ENCODE data around the gene ABHD17B. TPM values are rescaled to one million over a fixed set of nuclear protein-coding genes. Genes with fewer than 3 reads are reported as not detected.

The ABHD17B gene
- total RNA-seq, 2 experiments from 2014 or later = 15.5 to 16.5 TPM

- POLR2A ChIA-PET = no interaction called here
- Mint-ChIP-seq H3K36me3 (ENCODE audit: low read depth) (peaks cover 13% of the 10 kb centered on the region), H3K27ac (no peak overlapping the region), H3K9me3 (no peaks in the 10 kb centered on the region), H3K27me3 (no peaks in the 10 kb centered on the region), H3K4me1 (ENCODE audit: low read depth) (peaks cover 11% of the 10 kb centered on the region), H3K4me3 (no peak overlapping the region)
- CTCF ChIA-PET = no interaction called here
- ATAC-seq = no peak
- intact Hi-C loops (cut with micrococcal nuclease) = no loop called here
- no peak for DNase-seq
- TF ChIP-seq, protein P1, sequence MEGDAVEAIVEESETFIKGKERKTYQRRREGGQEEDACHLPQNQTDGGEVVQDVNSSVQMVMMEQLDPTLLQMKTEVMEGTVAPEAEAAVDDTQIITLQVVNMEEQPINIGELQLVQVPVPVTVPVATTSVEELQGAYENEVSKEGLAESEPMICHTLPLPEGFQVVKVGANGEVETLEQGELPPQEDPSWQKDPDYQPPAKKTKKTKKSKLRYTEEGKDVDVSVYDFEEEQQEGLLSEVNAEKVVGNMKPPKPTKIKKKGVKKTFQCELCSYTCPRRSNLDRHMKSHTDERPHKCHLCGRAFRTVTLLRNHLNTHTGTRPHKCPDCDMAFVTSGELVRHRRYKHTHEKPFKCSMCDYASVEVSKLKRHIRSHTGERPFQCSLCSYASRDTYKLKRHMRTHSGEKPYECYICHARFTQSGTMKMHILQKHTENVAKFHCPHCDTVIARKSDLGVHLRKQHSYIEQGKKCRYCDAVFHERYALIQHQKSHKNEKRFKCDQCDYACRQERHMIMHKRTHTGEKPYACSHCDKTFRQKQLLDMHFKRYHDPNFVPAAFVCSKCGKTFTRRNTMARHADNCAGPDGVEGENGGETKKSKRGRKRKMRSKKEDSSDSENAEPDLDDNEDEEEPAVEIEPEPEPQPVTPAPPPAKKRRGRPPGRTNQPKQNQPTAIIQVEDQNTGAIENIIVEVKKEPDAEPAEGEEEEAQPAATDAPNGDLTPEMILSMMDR (IDR thresholded peaks at IDR 0.05) = no peak
Observed at GRCh38 chr9:71929791-71930440, 18.9 kb upstream of the ABHD17B start.

DNA sequence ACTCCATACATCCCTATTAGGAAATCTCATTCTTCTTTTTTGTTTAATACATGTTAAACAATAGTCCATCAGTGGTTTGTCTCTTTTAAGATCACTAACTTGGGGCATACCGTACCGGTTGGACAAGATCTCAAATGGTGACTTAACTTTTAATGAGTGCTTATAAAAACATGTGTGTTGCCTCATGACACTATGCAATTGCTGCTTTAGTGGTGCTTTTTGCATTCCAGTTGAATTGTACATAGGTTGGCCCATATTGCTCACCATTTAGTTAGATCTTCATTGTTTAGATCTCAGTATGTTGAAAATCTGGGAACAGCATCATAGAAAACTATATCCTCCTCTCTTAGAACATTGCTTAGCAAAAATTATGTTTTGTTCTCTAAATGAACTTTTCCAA lies 18.2 kb upstream of the ABHD17B start:
- ChIA-PET CTCF (no interaction called here), POLR2A (no interaction called here)
- TF ChIP-seq, protein P1 (IDR thresholded peaks at IDR 0.05) = no peak
- H3K27me3 Mint-ChIP-seq = no peaks in the 10 kb centered on the region
- no peak overlapping the region for H3K4me3 Mint-ChIP-seq
- intact Hi-C loops (cut with micrococcal nuclease) = no loop called here
- peaks cover 13% of the 10 kb centered on the region for H3K36me3 Mint-ChIP-seq (ENCODE audit: low read depth)
- H3K9me3 Mint-ChIP-seq = no peaks in the 10 kb centered on the region
- DNase-seq = no peak
- ATAC-seq = no peak
- peaks cover 9% of the 10 kb centered on the region for H3K4me1 Mint-ChIP-seq (ENCODE audit: low read depth)
- H3K27ac Mint-ChIP-seq = no peak overlapping the region

DNA sequence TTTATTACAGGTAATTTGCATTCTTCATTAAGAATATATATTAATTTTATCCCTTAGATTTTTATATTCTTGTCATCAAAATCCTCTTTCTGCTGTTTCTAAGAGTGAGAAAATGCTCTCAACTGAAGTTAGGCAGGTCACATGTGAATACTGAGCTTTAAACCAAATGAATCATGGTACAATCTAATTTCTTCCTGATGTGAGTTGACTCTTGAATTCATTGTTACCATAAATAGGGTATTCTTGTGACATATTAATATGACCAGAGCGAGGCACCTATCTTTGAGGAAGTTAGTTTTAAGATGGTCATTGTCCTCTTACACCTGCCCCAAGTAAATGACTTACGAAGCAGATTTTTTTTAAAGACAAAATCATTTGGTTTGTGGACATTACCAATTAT lies 17.8 kb upstream of the ABHD17B start:
- DNase-seq (no peak), ATAC-seq (no peak)
- peaks cover 13% of the 10 kb centered on the region for H3K36me3 Mint-ChIP-seq (ENCODE audit: low read depth)
- no peaks in the 10 kb centered on the region for H3K27me3 Mint-ChIP-seq
- H3K27ac Mint-ChIP-seq = no peak overlapping the region
- TF ChIP-seq, protein P1 (IDR thresholded peaks at IDR 0.05) = no peak
- intact Hi-C loops (cut with micrococcal nuclease) = no loop called here
- ChIA-PET CTCF (no interaction called here), POLR2A (no interaction called here)
- no peak overlapping the region for H3K4me3 Mint-ChIP-seq
- H3K9me3 Mint-ChIP-seq = no peaks in the 10 kb centered on the region
- peaks cover 9% of the 10 kb centered on the region for H3K4me1 Mint-ChIP-seq (ENCODE audit: low read depth)

- ATAC-seq (no peak), DNase-seq (no peak)
- ChIA-PET CTCF (no interaction called here), POLR2A (no interaction called here)
- no peak overlapping the region for H3K4me3 Mint-ChIP-seq
- TF ChIP-seq, protein P1 (IDR thresholded peaks at IDR 0.05) = no peak
- no peaks in the 10 kb centered on the region for H3K9me3 Mint-ChIP-seq
- no peak overlapping the region for H3K27ac Mint-ChIP-seq
- H3K36me3 Mint-ChIP-seq (ENCODE audit: low read depth) = peaks cover 15% of the 10 kb centered on the region
- peaks cover 9% of the 10 kb centered on the region for H3K4me1 Mint-ChIP-seq (ENCODE audit: low read depth)
- intact Hi-C loops (cut with micrococcal nuclease) = no loop called here
- H3K27me3 Mint-ChIP-seq = no peaks in the 10 kb centered on the region
Observed at GRCh38 chr9:71928376-71928775, 17.4 kb upstream of the ABHD17B start.

DNA sequence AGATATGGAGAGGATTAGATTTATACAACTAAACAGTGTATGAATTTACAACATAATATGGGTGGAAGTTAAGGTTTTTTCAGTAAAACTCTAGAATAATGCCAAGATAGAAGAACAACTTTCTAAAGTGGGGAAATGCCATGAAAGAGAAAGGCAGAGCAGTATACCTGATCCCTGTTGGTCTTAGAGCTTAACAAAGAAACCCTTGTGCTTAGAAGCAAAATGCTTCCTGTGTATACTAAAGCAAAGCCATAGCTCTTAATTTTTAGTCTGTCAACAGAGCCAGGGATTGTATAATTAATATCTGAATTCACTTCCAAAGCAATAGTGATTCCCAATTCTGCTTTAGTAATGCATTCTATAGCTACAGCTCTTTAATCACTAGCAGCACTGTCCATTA lies 14.8 kb upstream of the ABHD17B start:
- DNase-seq (no peak), ATAC-seq (no peak)
- H3K27me3 Mint-ChIP-seq = no peaks in the 10 kb centered on the region
- H3K36me3 Mint-ChIP-seq (ENCODE audit: low read depth) = peaks cover 14% of the 10 kb centered on the region
- ChIA-PET CTCF (interaction anchor here (1.3 to 2.1 kb wide), 4 partner anchors 12 to 119 kb away, joined by 4 to 7 read pairs (median 6); no protein-coding TSS in a partner anchor), POLR2A (interaction anchor here (1.2 kb wide), 1 partner anchor 15 kb away, joined by 3 read pairs; the partner anchor contains the start of genes ABHD17B and C9orf85)
- H3K27ac Mint-ChIP-seq = no peak overlapping the region
- TF ChIP-seq, protein P1 (IDR thresholded peaks at IDR 0.05) = no peak
- intact Hi-C loops (cut with micrococcal nuclease) = no loop called here
- peaks cover 5% of the 10 kb centered on the region for H3K4me1 Mint-ChIP-seq (ENCODE audit: low read depth)
- H3K9me3 Mint-ChIP-seq = no peaks in the 10 kb centered on the region
- H3K4me3 Mint-ChIP-seq = no peak overlapping the region

All from activated CD8-positive, alpha-beta T cell treated with anti-CD3 and anti-CD28 coated beads for 36 hours (primary cell).